ENCODE measurements around the gene SLC25A45.

The SLC25A45 gene

DNA sequence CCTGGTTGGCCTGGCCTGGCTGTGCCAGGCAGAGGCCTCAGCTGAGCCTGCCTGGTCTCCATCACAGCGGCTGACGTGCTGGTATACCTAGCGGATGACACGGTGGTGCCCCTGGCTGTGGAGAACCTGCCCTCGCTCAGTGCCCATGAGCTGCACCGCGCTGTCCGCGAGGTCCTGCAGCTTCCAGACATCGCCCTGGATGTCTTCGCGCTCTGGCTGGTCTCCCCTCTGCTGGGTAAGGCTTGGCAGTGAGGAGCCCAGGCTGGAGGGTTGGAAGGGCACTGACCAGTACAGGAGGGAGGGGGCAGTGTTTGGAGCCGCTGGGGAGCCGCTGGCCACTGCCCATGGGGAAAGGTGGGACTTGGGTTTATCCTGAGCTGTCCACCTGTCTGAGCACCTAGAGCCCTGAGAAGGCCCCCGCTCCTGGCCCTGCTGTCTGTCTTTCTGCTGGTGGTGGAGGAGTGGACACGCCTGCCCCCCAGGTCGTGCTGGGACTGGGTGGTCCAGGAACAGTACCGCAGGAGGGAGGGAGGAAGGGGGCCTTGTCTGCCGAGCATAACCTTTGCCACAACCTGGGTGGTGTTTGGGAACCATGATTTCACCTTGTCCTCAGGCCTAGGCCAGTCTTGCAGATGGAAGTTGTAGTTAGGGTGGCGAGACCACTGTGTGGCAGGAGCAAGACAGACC, 7.0 kb upstream of the SLC25A45 start:
- no peak for DNase-seq (ENCODE audit: low read depth in 1 of 2, low spot score in 1 of 2)

- no peak for DNase-seq (ENCODE audit: low read depth in 1 of 2, low spot score in 1 of 2)
These were observed 6.3 kb upstream of the SLC25A45 start for GRCh38 chr11:65388731-65389130.

- DNase-seq (ENCODE audit: low read depth in 1 of 2, low spot score in 1 of 2), result peak; percentile 74 to 85
These were observed 4.1 kb upstream of the SLC25A45 start, which contains the start of gene FRMD8 for GRCh38 chr11:65386307-65387140. FRMD8 (plus strand) TSS chr11:65386637; CDS start chr11:65387037, 400 bp downstream.

DNA sequence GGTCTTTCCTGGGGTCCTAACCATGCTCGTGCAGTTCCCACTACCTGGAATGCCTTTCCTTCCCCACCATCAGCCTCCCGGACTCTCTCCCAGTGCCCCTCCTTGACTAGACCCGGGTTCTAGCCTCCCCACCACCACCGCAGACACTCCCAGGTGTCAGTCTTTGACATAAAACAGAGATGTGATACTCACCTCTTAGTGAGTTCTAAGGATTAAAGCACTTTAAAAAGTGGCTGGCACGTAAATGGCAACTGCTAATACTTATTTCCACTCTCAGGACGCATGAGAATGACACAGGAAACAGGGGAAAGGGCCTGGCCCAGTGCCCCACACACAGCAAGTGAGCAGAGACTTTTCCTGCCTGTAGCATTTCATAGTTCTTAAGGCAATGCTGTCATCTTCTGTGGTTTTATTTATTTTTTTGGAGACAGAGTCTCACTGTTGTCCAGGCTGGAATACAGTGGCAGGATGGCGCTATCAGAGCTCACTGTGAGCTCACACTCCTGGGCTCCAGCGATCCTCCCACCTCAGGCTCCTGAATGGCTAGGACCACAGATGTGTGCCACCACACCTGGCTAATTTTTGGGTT, 1.9 kb upstream of the SLC25A45 start:
- DNase-seq (ENCODE audit: low read depth in 1 of 2, low spot score in 1 of 2), result no peak

DNA sequence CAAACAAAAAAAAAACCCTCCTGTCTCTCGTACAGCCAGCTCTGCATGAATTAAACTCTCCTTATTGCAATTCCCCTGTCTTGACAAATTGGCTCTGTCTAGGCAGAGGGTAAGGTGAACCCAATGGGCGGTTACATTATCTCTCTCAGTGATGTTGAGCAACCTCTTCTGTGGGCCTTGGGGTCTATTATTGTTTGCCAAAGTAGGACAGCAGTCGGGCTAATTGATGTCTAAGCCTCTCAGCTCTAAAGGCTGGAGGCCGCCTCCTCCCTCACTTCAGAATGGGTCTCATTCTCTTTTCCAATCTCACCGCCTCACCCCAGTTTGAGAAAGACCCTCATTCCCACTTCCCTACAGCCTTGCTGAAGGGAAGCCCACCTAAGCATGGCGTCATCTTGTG, 1.3 kb upstream of the SLC25A45 start:
- DNase-seq (ENCODE audit: low read depth in 1 of 2, low spot score in 1 of 2), result no peak

DNA sequence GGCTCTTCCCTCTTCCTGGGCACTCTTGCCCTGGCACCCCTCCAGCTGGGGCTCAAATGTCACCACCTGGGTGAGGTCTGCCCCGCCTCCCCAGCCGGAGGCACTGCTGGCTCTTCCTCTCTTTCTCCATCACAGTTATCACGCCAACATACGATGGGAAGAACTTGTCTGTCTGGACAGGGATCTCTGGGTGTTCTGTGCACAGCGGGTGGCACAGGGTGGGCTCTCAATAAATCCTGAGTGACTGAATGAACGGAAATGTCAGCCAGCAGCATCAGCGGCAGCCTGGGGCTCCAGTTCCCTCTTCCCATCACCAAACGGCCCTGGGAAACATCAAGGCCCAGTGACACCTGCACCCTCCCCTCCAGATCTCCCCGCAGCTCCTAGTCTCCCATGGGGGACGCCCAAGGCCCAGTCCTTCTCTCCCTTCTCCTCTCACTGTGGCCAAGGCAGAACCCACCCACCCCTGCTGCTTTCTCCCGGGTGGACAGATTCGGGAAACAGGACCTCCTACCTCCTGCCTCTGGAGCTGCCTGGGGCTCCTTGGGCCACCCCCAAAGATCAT, 440 bp upstream of the SLC25A45 start:
- no peak for DNase-seq (ENCODE audit: low read depth in 1 of 2, low spot score in 1 of 2)

DNA sequence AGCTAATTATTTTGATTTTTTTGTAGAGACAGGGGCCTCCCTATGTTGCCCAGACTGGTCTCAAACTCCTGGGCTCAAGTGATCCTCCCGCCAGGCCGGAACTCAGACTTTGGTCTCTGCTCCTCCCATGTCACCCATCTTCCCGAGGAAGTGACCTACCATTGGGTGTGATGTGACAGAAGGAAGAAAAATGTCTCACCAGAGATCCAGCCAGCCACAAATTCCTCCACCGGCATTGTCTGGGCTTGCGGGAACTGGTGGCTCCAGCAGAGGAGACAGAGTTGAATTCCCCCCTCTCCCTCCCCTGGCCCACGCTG, 772 bp downstream of the SLC25A45 start:
- DNase-seq (ENCODE audit: low read depth in 1 of 2, low spot score in 1 of 2), result no peak

DNA sequence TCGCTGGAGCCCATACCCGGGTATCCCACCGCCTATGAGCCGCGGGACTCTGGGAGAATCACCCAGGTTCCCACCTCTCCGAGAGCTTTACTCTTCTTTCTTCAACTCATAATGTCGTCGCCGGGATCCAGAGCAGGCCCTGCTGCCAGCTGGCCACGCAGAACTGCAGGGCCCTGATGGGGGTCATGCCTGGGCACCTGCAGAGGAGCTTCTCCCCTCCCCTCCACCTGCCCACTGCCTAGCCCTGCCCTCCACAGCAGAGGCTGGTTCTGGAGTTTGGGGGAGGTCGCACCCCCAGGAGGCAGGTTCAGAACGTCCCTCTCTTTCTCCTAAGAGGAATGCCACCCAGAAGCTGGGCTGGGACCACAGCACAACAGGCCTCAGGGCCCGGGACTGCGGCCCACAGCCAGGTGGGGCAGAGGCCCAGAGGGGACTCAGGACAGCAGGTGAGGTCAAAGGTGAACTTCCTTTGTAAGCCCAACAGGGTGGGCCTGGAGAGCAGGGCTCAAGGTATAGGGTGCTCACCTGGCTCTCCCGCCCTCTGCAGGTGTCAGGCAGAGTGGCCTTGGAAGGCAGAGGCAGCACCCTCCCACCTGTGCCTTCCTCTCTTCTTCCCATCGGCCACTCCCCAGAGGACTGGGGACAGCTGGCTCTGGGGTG, 1.9 kb downstream of the SLC25A45 start:
- no peak for DNase-seq (ENCODE audit: low read depth in 1 of 2, low spot score in 1 of 2)

- DNase-seq (ENCODE audit: low read depth in 1 of 2, low spot score in 1 of 2), result no peak
These were observed 2.6 kb downstream of the SLC25A45 start for GRCh38 chr11:65379698-65380459.

GRCh38 chr11:65378928-65379638, 3.4 kb downstream of the SLC25A45 start:
- no peak for DNase-seq (ENCODE audit: low read depth in 1 of 2, low spot score in 1 of 2)

- no peak for DNase-seq (ENCODE audit: low read depth in 1 of 2, low spot score in 1 of 2)
These were observed 4.1 kb downstream of the SLC25A45 start for GRCh38 chr11:65378208-65378927.

DNA sequence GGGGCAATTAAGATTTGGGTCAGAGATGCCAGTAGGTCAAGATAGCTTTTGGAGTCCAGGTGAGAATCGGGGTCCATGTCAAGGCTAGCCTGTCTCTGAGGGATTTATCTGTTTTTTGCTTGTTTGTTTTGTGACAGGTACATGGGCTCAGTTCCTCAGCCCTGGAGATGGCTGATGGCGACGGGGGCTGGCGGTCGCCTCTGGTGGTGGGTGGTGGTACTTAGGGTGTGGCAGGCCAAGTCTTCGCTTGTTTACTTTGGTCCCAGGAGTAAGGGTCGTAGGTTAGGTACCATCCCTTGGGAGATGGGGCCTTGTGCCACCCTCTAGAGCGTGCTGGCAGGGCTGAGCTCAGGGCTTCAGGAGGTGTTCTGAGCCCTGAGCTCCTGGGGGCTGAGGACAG, 4.7 kb downstream of the SLC25A45 start:
- no peak for DNase-seq (ENCODE audit: low read depth in 1 of 2, low spot score in 1 of 2)

GRCh38 chr11:65377036-65377435, 5.4 kb downstream of the SLC25A45 start:
- DNase-seq (ENCODE audit: low read depth in 1 of 2, low spot score in 1 of 2), result no peak

- no peak for DNase-seq (ENCODE audit: low read depth in 1 of 2, low spot score in 1 of 2)
These were observed 6.2 kb downstream of the SLC25A45 start for GRCh38 chr11:65376138-65376713.

GRCh38 chr11:65375012-65375411, 7.4 kb downstream of the SLC25A45 start:
- DNase-seq (ENCODE audit: low read depth in 1 of 2, low spot score in 1 of 2), result no peak

- no peak for DNase-seq (ENCODE audit: low read depth in 1 of 2, low spot score in 1 of 2)
These were observed 8.4 kb downstream of the SLC25A45 start for GRCh38 chr11:65373839-65374580.

- no peak for DNase-seq (ENCODE audit: low read depth in 1 of 2, low spot score in 1 of 2)
These were observed 11.8 kb downstream of the SLC25A45 start for GRCh38 chr11:65370659-65371049.

- no peak for DNase-seq (ENCODE audit: low read depth in 1 of 2, low spot score in 1 of 2)
These were observed 16.1 kb downstream of the SLC25A45 start for GRCh38 chr11:65366340-65366773.
